VCaP (cell line): ENCODE data around the gene HEBP2.

Experiments used
- H3K27ac ChIP-seq: fragments of 450-650 bp; 2 replicates; pipeline ENCODE4 v1.5.1; 2017
- TF ChIP-seq, protein P1 (sequence below): fragments of 450-650 bp; conservative IDR thresholded peaks from 2 replicates; pipeline ENCODE4 v1.5.1; 2017; ENCODE audit warnings: mild to moderate bottlenecking, moderate library complexity

The HEBP2 gene

DNA sequence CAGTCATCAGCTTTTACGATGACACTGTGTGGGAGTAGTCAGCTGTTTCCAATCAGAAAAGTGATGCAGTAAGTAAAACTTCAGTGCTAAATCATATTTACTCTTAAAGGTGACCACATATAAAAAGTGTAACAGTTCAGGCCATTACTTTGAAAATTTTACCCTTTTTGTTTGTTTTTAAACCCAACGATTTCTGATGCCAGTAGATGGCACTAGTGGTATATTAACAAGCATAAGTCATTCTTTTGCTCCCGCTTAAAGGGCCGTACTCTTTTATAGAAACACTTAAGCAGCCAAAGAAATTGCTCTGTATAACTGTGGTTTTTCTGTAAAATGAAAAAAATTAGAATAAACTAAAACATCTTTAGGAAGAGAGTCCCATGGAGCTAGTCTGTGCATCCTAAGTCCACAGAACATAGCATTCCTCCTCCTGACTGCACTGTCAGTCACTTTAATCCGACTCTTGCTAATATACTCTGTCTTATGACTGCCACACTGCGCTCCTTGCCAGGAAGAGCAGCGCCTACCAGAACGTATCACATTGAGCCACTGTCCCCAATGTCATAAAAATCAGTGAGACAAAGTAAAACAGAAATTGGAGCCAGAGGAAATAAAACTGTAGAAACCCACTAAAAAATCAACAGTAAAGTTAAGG lies 25.0 kb downstream of the HEBP2 start:
- H3K27ac ChIP-seq = peak overlapping the region; percentile 27; the same call in 1 of the 2 replicates
- TF ChIP-seq, protein P1, sequence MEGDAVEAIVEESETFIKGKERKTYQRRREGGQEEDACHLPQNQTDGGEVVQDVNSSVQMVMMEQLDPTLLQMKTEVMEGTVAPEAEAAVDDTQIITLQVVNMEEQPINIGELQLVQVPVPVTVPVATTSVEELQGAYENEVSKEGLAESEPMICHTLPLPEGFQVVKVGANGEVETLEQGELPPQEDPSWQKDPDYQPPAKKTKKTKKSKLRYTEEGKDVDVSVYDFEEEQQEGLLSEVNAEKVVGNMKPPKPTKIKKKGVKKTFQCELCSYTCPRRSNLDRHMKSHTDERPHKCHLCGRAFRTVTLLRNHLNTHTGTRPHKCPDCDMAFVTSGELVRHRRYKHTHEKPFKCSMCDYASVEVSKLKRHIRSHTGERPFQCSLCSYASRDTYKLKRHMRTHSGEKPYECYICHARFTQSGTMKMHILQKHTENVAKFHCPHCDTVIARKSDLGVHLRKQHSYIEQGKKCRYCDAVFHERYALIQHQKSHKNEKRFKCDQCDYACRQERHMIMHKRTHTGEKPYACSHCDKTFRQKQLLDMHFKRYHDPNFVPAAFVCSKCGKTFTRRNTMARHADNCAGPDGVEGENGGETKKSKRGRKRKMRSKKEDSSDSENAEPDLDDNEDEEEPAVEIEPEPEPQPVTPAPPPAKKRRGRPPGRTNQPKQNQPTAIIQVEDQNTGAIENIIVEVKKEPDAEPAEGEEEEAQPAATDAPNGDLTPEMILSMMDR = peak; percentile 82

DNA sequence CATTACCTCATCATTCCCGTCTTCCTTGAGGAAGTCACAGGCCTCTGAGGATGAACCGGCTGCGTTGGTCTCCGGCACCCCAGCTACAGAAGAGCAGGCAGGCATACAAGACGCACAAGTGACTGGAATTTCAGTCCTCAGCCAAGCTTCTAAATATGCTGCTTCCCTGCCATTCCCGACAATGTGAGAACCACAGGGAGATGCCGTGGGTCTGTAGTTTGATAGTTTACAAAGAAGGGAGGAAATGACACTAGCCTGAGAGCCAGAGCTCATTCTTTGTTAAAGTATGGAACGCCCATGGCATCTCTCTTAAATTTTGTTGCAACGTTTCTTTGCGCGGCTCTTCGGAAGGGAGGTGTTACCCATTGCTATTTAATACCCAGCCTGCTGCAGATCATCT lies 25.7 kb downstream of the HEBP2 start:
- TF ChIP-seq, protein P1 = no peak
- H3K27ac ChIP-seq = peak overlapping the region; percentile 27; the same call in 1 of the 2 replicates

DNA sequence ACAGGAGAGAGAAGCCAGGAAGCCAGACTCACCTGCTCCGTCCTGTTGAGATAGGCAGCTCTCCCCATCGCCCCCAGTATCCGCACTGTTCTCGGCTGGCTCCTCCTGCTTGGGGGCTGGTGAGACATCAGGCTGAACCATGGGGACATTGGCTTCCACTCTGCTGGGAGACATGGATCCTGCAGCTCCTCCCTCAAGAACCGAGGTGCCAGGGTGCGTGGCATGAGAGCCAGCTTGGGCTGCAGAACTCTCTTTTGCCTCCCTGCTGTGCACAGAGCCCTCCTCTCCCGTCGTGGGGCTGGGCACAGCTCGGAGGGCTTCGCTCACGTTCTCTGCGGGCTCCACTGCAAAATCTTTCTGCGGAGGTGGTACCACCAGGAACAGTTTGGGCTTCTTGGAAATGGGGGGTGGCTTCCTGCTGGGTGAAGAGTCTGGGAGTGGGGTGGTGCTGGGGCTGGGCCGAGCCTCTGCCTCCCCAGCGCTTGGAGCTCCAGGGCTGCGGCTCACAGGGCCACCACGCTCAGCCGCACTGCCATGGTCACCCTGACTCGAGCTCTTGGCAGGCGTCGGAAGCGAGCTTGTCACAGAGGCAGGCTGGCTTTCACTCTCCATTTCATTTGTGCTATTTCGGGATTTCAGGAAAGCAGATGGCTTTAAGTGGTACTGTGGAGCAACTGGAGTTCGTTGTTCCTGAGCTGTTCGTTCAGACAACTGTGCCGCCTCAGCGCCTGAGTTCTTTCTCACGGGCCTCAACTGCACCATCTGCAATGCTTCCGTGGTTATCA lies 26.5 kb downstream of the HEBP2 start:
- no peak overlapping the region for H3K27ac ChIP-seq
- TF ChIP-seq, protein P1 = no peak

GRCh38 chr6:138431256-138432062 lies 27.4 kb downstream of the HEBP2 start:
- TF ChIP-seq, protein P1 = no peak
- no peak overlapping the region for H3K27ac ChIP-seq

GRCh38 chr6:138432063-138432356 lies 28.0 kb downstream of the HEBP2 start:
- H3K27ac ChIP-seq = no peak overlapping the region
- TF ChIP-seq, protein P1 = no peak

DNA sequence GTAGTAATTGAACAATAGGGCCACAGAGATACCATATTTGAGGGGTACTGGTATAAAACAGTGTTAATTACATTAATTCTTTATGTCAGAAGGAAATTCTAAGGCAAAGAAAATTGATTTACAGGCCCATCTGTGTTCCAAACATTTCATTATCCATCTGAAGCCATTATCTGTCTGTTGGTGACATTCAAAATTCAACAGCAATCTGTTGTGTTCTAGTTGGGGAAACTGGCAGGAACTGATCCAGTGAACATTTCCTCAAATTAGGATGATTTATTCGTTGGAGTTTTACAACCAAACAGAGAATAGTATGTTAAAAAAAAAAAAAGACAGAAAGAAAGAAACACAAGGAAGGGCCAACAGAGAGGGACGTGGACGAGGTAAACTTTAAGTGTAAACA lies 30.1 kb downstream of the HEBP2 start:
- no peak overlapping the region for H3K27ac ChIP-seq
- TF ChIP-seq, protein P1 = no peak

DNA sequence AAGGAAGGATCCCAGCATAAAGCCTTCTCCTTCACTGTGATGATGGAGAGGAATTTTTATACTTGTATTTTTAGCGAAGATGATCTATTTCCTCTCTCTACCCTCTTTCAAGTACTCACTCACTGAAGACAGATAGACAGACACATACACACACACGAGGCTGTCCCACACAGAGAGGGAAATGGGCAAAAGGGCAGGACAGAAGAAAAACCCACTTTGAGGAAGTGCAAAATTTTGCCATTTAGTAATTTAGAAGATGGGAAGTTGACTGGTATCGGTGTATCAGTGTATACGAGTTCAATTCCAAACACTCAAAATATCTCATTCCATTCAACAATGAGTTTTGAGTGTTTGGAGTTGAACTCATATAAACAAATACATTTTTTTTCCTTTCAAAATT lies 30.9 kb downstream of the HEBP2 start:
- H3K27ac ChIP-seq = no peak overlapping the region
- TF ChIP-seq, protein P1 = no peak
